ENCODE data around the gene ARHGAP26.

Gene ARHGAP26

DNA sequence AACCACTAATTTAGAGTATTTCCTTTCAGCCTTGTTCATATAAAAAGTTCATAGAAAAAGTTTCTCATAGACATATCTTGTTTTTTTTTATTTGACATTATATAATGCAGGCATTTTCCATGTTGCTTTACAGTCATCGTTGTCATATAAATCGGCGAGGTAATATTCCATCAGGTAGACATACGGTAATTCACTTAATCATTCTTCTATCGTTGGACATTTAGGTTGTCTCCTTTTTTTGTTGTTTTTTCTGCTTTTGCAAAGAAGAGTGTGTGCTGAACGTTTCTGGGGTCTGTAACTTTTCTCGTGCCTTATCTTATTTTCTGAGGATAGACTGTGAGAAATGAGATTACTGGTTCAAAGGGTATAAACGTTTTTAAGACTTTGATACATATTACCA is 283.6 kb downstream of the ARHGAP26 start:
- Histone ChIP-seq H3K9ac (ENCODE audit: low read length) (no peak overlapping the region), H3K36me3 (ENCODE audit: control insufficient read depth in 1 of 2, insufficient read depth in 2 of 2, low read depth in 1 of 2, low read length in 2 of 2) (no peaks in the 10 kb centered on the region), H2AFZ (ENCODE audit: low read depth, low read length) (no peak overlapping the region), H2BK120ac (ENCODE audit: low read depth, low read length) (no peak overlapping the region), H2BK12ac (ENCODE audit: low read length in 2 of 2) (no peak overlapping the region), H3K27ac (ENCODE audit: low read length, poor library complexity, severe bottlenecking) (no peak overlapping the region), H2BK15ac (ENCODE audit: low read depth, poor library complexity, severe bottlenecking) (no peak overlapping the region), H3K79me1 (replicated peaks; ENCODE audit: low read length, poor library complexity, severe bottlenecking) (peaks cover 3% of the 10 kb centered on the region), H3K4me3 (ENCODE audit: insufficient read depth in 1 of 2, low read depth in 1 of 2, low read length in 2 of 2) (no peak overlapping the region), H3K27me3 (ENCODE audit: control insufficient read depth in 1 of 2, insufficient read depth in 1 of 2, low read length in 2 of 2) (no peaks in the 10 kb centered on the region), H3K4me1 (ENCODE audit: control insufficient read depth, insufficient read depth, low read depth, low read length) (peaks cover 3% of the 10 kb centered on the region), H3K4me2 (ENCODE audit: low read length, poor library complexity, severe bottlenecking) (no peak overlapping the region), H4K91ac (ENCODE audit: low read length) (no peak overlapping the region), H4K8ac (ENCODE audit: low read length) (no peak overlapping the region), H2BK5ac (ENCODE audit: low read depth, low read length, poor library complexity, severe bottlenecking) (no peak overlapping the region), H3K23ac (ENCODE audit: low read length in 2 of 2) (no peak overlapping the region), H3K18ac (ENCODE audit: low read depth in 1 of 2, low read length in 2 of 2) (no peak overlapping the region), H3K14ac (ENCODE audit: low read length in 2 of 2) (no peak overlapping the region), H3K4ac (ENCODE audit: low read depth in 1 of 2, low read length in 2 of 2) (no peak overlapping the region), H2AK5ac (ENCODE audit: low read length, severe bottlenecking) (no peak overlapping the region), H3K9me3 (ENCODE audit: control insufficient read depth, low read length) (no peaks in the 10 kb centered on the region)
- no peak for DNase-seq
- 91% methylated on average over 6 of the region's 8 CpGs for whole genome bisulfite sequencing

DNA sequence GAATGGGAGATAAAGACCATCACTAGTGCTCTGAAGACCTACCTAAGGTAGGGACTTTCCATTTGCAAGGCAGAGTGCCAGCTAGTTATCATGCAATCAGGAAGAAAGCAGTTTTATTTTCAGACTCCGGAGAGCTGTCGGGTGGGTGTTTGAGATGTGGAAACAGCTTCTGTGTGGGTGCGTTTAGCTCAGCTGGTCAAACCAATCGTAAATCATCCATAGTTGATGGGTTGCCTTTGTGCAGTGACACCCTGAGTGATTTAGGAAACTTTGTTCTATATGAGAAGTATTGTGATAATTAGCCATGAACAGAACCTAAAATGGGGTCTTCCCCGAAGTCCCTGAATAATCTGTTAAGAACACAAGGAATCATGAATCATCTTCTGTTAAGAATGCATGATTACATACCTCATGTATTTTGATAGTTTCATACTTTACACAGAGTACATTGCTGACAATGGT is 284.3 kb downstream of the ARHGAP26 start:
- H2BK5ac ChIP-seq (ENCODE audit: low read depth, low read length, poor library complexity, severe bottlenecking), result no peak overlapping the region
- H3K23ac ChIP-seq (ENCODE audit: low read length in 2 of 2), result no peak overlapping the region
- H3K27ac ChIP-seq (ENCODE audit: low read length, poor library complexity, severe bottlenecking), result peak overlapping the region; percentile 0
- peaks cover 3% of the 10 kb centered on the region for H3K79me1 ChIP-seq (replicated peaks; ENCODE audit: low read length, poor library complexity, severe bottlenecking)
- no peak overlapping the region for H3K4me2 ChIP-seq (ENCODE audit: low read length, poor library complexity, severe bottlenecking)
- no peak overlapping the region for H3K18ac ChIP-seq (ENCODE audit: low read depth in 1 of 2, low read length in 2 of 2)
- no peak overlapping the region for H3K9ac ChIP-seq (ENCODE audit: low read length)
- WGBS, result 75% methylated on average over 4 of the region's 5 CpGs
- no peak overlapping the region for H3K4ac ChIP-seq (ENCODE audit: low read depth in 1 of 2, low read length in 2 of 2)
- no peak overlapping the region for H2BK15ac ChIP-seq (ENCODE audit: low read depth, poor library complexity, severe bottlenecking)
- no peak overlapping the region for H2AFZ ChIP-seq (ENCODE audit: low read depth, low read length)
- no peak for DNase-seq
- H3K4me3 ChIP-seq (ENCODE audit: insufficient read depth in 1 of 2, low read depth in 1 of 2, low read length in 2 of 2), result peak overlapping the region in 1 of 2 experiments; percentile 1
- no peak overlapping the region for H2AK5ac ChIP-seq (ENCODE audit: low read length, severe bottlenecking)
- no peak overlapping the region for H4K8ac ChIP-seq (ENCODE audit: low read length)
- H2BK120ac ChIP-seq (ENCODE audit: low read depth, low read length), result no peak overlapping the region
- H3K14ac ChIP-seq (ENCODE audit: low read length in 2 of 2), result no peak overlapping the region
- H3K36me3 ChIP-seq (ENCODE audit: control insufficient read depth in 1 of 2, insufficient read depth in 2 of 2, low read depth in 1 of 2, low read length in 2 of 2), result no peaks in the 10 kb centered on the region
- H3K4me1 ChIP-seq (ENCODE audit: control insufficient read depth, insufficient read depth, low read depth, low read length), result peaks cover 3% of the 10 kb centered on the region
- no peak overlapping the region for H2BK12ac ChIP-seq (ENCODE audit: low read length in 2 of 2)
- H4K91ac ChIP-seq (ENCODE audit: low read length), result no peak overlapping the region
- no peaks in the 10 kb centered on the region for H3K9me3 ChIP-seq (ENCODE audit: control insufficient read depth, low read length)
- no peaks in the 10 kb centered on the region for H3K27me3 ChIP-seq (ENCODE audit: control insufficient read depth in 1 of 2, insufficient read depth in 1 of 2, low read length in 2 of 2)

DNA sequence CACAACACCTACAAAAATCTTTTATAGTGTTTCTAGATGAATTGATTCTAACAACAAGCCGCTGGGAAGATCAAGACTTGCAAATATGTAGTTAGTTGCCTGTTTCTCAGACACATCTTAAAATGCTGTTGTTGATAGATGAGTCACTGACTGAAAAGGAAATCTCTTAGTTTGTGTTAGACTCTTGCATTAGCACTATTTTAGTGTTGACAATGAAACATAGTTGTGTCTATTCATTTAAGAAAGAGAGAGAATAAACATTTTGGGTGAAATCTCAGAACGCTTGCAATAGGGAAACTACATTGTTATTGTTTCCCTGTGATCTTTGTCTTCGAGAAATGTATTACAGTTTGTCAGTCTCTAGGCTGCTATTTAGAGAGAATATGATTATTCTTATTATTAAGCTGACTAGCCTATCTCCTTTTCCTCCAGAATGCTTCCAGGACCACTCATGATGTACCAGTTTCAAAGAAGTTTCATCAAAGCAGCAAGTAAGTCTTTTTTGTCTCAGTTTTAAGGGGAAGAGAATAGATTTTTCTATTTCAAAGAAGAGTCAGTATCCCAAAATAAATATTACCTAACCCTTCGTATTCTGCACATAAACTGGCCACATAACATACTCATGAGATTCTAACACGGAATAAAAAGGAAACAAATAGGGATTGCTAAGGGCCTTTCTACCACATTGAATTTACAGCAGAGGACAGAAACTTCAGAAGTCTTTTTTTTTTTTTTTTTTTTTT is 285.6 kb downstream of the ARHGAP26 start:
- Histone ChIP-seq H2BK120ac (ENCODE audit: low read depth, low read length) (no peak overlapping the region), H2BK5ac (ENCODE audit: low read depth, low read length, poor library complexity, severe bottlenecking) (no peak overlapping the region), H3K9me3 (ENCODE audit: control insufficient read depth, low read length) (no peaks in the 10 kb centered on the region), H3K27ac (ENCODE audit: low read length, poor library complexity, severe bottlenecking) (peak overlapping the region; percentile 19), H3K18ac (ENCODE audit: low read depth in 1 of 2, low read length in 2 of 2) (no peak overlapping the region), H2BK15ac (ENCODE audit: low read depth, poor library complexity, severe bottlenecking) (no peak overlapping the region), H3K36me3 (ENCODE audit: control insufficient read depth in 1 of 2, insufficient read depth in 2 of 2, low read depth in 1 of 2, low read length in 2 of 2) (no peaks in the 10 kb centered on the region), H3K23ac (ENCODE audit: low read length in 2 of 2) (no peak overlapping the region), H3K4ac (ENCODE audit: low read depth in 1 of 2, low read length in 2 of 2) (no peak overlapping the region), H2BK12ac (ENCODE audit: low read length in 2 of 2) (no peak overlapping the region), H2AFZ (ENCODE audit: low read depth, low read length) (no peak overlapping the region), H3K4me2 (ENCODE audit: low read length, poor library complexity, severe bottlenecking) (no peak overlapping the region), H3K9ac (ENCODE audit: low read length) (no peak overlapping the region), H4K8ac (ENCODE audit: low read length) (no peak overlapping the region), H3K14ac (ENCODE audit: low read length in 2 of 2) (no peak overlapping the region), H3K4me1 (ENCODE audit: control insufficient read depth, insufficient read depth, low read depth, low read length) (peaks cover 5% of the 10 kb centered on the region), H2AK5ac (ENCODE audit: low read length, severe bottlenecking) (no peak overlapping the region), H4K91ac (ENCODE audit: low read length) (no peak overlapping the region), H3K79me1 (replicated peaks; ENCODE audit: low read length, poor library complexity, severe bottlenecking) (no peaks in the 10 kb centered on the region), H3K27me3 (ENCODE audit: control insufficient read depth in 1 of 2, insufficient read depth in 1 of 2, low read length in 2 of 2) (no peaks in the 10 kb centered on the region), H3K4me3 (ENCODE audit: insufficient read depth in 1 of 2, low read depth in 1 of 2, low read length in 2 of 2) (no peak overlapping the region)
- peak; percentile 73 for DNase-seq
- WGBS, result 17% methylated on average over 2 of the region's 5 CpGs

DNA sequence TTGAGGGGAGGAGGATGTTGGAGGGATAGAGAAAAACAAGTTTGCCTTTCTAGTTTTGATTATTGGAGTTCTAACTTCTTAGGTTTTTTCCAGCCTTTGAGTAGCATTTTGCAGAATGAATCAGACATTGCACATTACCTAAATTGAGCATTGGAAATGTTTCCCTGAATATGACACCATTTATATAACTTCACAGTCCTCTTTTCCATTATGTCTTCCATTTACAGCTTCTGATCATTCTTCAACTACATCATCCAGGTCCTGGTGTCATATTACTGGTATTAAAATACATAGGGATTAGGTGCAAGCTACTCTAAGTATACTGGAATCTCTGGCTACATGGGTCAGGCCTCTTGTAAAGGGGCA is 286.1 kb downstream of the ARHGAP26 start:
- H2BK5ac ChIP-seq (ENCODE audit: low read depth, low read length, poor library complexity, severe bottlenecking), result no peak overlapping the region
- no peak overlapping the region for H2AK5ac ChIP-seq (ENCODE audit: low read length, severe bottlenecking)
- H3K27me3 ChIP-seq (ENCODE audit: control insufficient read depth in 1 of 2, insufficient read depth in 1 of 2, low read length in 2 of 2), result no peaks in the 10 kb centered on the region
- no peak overlapping the region for H3K9ac ChIP-seq (ENCODE audit: low read length)
- no peak overlapping the region for H3K4me2 ChIP-seq (ENCODE audit: low read length, poor library complexity, severe bottlenecking)
- no peak overlapping the region for H3K4me3 ChIP-seq (ENCODE audit: insufficient read depth in 1 of 2, low read depth in 1 of 2, low read length in 2 of 2)
- no peak overlapping the region for H2BK12ac ChIP-seq (ENCODE audit: low read length in 2 of 2)
- H2AFZ ChIP-seq (ENCODE audit: low read depth, low read length), result no peak overlapping the region
- no peak overlapping the region for H3K14ac ChIP-seq (ENCODE audit: low read length in 2 of 2)
- H3K27ac ChIP-seq (ENCODE audit: low read length, poor library complexity, severe bottlenecking), result no peak overlapping the region
- no peak overlapping the region for H3K4ac ChIP-seq (ENCODE audit: low read depth in 1 of 2, low read length in 2 of 2)
- H3K79me1 ChIP-seq (replicated peaks; ENCODE audit: low read length, poor library complexity, severe bottlenecking), result no peaks in the 10 kb centered on the region
- H3K18ac ChIP-seq (ENCODE audit: low read depth in 1 of 2, low read length in 2 of 2), result no peak overlapping the region
- no peaks in the 10 kb centered on the region for H3K9me3 ChIP-seq (ENCODE audit: control insufficient read depth, low read length)
- H4K8ac ChIP-seq (ENCODE audit: low read length), result no peak overlapping the region
- no peak overlapping the region for H2BK120ac ChIP-seq (ENCODE audit: low read depth, low read length)
- H3K36me3 ChIP-seq (ENCODE audit: control insufficient read depth in 1 of 2, insufficient read depth in 2 of 2, low read depth in 1 of 2, low read length in 2 of 2), result no peaks in the 10 kb centered on the region
- no peak overlapping the region for H4K91ac ChIP-seq (ENCODE audit: low read length)
- DNase-seq, result no peak
- peaks cover 5% of the 10 kb centered on the region for H3K4me1 ChIP-seq (ENCODE audit: control insufficient read depth, insufficient read depth, low read depth, low read length)
- H2BK15ac ChIP-seq (ENCODE audit: low read depth, poor library complexity, severe bottlenecking), result no peak overlapping the region
- no peak overlapping the region for H3K23ac ChIP-seq (ENCODE audit: low read length in 2 of 2)
